ENCODE measurements around the gene TUBG1.

DNA sequence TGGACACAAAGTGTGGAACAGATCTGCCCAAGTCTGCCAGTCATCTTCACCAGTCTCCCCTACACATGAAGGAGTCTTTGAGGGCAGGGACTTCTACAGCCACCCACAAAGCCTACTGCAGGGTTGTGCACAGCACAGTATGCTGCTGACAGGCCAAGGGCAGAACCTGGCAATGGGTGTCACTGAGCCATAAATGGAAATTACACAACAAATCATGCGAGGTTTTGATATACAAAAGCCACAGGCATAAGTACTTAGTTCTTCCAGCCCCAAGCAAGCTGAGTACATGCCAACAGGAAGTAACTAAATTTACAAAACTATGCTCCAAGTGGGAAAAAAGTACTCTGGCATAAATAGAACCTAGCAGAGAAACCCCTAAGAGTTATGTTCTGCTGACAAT, 24.1 kb upstream of the TUBG1 start:
- no peak for TF ChIP-seq CTCF (optimal IDR thresholded peaks at IDR 0.05 in 1 of 3, IDR thresholded peaks at IDR 0.05 in 1 of 3, conservative IDR thresholded peaks at IDR 0.05 in 1 of 3; ENCODE audit: extremely low read depth in 1 of 3, insufficient read depth in 2 of 3, low read length in 3 of 3)
- no peak for TF ChIP-seq EZH2 (IDR thresholded peaks at IDR 0.05; ENCODE audit: low read length)

All from keratinocyte (primary cell).